Thyroid gland (tissue), 4 donors: Measurements from ENCODE around the gene PSME1.

Experiments used
- CTCF ChIP-seq, 6 experiments: fragments of 200-600 bp in 3 of 6; fragments of 450-650 bp in 3 of 6; sonication (generic) in 3 of 6; IDR thresholded peaks; one replicate each; pipeline ENCODE4 v1.5.1; 2016 to 2019; ENCODE audit warnings: antibody characterized with exemption in 6 of 6, mild to moderate bottlenecking in 2 of 6, inconsistent platforms in 1 of 6, moderate library complexity in 1 of 6
- POLR2A ChIP-seq, 2 donors: fragments of 450-650 bp; IDR thresholded peaks; one replicate each; pipeline ENCODE4 v1.6.1; 2017; ENCODE audit warnings: antibody characterized with exemption in 2 of 2, mild to moderate bottlenecking in 2 of 2, moderate library complexity in 1 of 2

DNA sequence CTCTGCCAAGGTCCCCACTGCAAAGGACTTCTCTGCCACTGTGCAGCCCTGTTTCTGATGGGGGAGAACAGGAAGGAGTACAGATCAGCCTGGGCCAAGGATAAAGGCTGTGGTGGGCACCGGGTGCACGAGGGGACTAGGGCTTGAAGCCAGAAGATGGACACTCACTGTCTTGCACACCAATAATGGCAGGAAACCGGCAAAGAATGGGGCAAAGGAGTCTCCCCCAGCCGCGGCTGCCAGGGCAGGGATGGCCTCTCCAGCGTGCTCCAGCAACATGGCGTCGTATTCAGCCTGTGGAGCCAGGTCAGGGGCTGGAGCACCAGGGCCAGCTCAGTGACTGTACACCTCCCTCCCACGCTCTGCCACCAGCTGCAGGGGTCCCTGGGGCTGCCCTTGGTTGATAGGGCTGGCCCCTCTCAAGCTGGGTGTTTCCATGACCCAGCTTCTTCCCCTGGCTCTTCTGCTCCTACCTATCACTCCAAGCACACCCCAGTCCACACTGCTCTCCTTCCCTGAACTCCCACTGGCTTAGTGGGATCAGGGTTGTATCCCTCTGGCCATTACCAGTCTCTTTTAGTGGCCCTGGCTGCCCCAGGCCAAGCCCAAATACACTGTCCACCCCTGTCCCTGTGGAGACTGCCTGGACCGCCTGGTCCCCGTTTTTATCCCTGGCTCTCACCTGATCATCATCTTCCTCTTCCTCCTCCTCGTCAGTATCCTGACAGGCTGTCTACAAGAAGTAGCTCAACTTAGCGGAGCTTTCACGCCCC, 46.3 kb downstream of the PSME1 start:
- TF ChIP-seq CTCF (IDR thresholded peaks at IDR 0.05) = no peak
- no peak for TF ChIP-seq POLR2A (IDR thresholded peaks at IDR 0.05)
